HG02840 (cell line): ENCODE measurements around the gene ASAP2.

Source experiments
- ATAC-seq: cut with Tn5 transposase; IDR thresholded peaks from one replicate; pipeline ENCODE4 v1.9.1; 2021; ENCODE audit warnings: mild to moderate bottlenecking, moderate library complexity, moderate number of reproducible peaks; ENCODE audit not compliant: unreplicated experiment, low FRiP score

ASAP2 gene

GRCh38 chr2:9229470-9229820 lies 22.8 kb downstream of the ASAP2 start:
- no peak for ATAC-seq

GRCh38 chr2:9230051-9230802 lies 23.6 kb downstream of the ASAP2 start:
- no peak for ATAC-seq

GRCh38 chr2:9230881-9231280 lies 24.3 kb downstream of the ASAP2 start:
- ATAC-seq = no peak

DNA sequence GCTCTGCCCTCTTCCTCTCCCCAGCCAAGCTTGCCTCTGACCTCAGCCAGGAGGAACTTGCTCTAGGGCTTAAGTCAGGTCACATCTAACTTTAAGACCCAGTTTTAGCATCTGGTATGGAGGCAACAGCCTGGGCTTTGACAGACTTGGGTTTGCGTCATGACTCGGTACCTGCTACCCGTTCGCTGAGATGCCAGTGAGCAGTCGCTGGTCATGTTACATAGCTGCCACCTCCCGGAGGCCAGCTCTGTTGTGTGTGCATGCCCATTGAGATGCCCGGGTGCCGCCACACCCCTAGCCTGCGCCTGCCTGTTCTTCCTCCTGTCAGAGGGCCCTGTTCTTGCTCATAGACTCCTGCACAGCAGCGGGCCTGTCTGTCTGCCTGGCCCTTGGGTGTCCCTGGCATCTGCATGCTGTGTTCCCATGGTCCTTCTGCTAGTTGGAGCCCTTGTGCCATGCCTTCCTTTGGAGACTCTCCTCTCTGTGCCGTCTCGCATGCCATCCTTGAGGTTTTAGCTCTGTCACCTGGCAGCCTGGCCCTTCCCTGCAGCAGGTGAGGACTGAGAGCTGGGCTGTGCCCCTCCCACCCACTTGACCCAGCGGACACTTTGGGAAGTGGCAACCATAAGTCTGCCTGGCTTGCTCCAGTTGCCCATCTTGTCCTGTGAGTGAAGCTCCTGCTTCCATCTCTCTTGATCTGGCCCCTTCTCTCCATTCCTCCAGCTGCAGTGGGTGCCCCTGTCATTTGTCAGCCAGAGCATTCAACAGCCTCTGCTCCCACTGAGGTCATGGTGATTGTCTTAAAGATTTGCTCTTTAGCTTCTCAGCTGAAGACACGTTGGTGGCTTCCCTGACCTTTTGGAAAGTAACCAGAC lies 24.9 kb downstream of the ASAP2 start:
- no peak for ATAC-seq

- ATAC-seq = no peak
These were observed 25.5 kb downstream of the ASAP2 start for GRCh38 chr2:9232166-9232479.

- no peak for ATAC-seq
These were observed 26.3 kb downstream of the ASAP2 start for GRCh38 chr2:9232886-9233285.

GRCh38 chr2:9234680-9235146 lies 28.1 kb downstream of the ASAP2 start:
- ATAC-seq = no peak

GRCh38 chr2:9235147-9236044 lies 28.8 kb downstream of the ASAP2 start:
- no peak for ATAC-seq

DNA sequence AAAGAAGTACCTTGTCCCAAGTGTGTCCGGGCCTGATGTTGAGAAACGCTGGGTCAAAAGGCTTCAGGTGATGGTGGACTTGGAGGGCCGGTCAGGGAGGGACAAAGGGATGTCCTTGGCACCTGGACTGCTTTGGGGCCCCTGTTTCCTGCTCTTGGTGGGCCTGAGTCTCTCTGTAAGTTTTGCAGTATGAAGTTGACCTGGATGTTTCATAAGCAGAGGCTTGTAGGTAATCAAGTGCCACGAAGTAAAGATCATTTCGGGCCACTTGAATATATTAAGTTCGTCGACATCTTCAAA lies 29.4 kb downstream of the ASAP2 start:
- ATAC-seq = no peak

DNA sequence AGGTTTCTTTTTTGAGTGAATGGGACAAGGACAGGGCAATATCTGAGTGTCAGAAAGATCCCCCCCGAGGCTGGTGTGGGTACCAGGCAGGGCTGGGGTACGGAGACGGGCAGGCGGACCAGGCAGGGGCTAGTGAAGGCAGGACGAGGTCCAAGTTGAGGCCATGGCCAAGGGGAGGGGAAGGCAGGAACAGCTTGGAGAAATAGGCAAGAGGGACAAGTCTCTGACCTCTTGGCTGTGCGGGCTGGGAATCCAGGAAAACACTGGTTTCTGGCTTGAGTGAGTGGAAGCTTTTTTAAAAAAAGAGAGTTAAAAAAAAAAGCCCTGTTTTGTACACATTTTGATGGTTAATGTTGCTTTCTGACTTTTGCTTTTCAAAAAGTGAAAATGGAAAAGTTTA lies 30.3 kb downstream of the ASAP2 start:
- no peak for ATAC-seq

GRCh38 chr2:9237831-9238230 lies 31.2 kb downstream of the ASAP2 start:
- ATAC-seq = no peak

GRCh38 chr2:9238591-9239326 lies 32.1 kb downstream of the ASAP2 start:
- no peak for ATAC-seq

DNA sequence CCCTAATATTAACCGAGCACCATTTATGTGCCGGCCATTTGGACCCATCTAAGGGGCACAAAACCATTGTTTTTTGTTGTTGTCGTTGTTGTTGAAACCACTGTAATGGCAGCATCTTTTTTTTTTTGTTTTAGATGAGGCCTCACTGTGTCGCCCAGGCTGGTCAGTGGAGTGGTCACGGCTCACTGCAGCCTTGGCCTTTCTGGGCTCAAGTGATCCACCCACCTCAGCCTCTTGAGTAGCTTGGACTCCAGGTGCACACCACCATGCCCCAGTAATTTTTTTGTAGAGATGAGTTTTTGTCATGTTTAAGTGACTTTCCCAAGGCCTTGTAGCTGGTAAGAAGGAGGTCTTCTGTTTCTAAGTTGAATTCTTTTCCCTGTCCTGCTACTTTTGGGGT lies 33.0 kb downstream of the ASAP2 start:
- no peak for ATAC-seq

DNA sequence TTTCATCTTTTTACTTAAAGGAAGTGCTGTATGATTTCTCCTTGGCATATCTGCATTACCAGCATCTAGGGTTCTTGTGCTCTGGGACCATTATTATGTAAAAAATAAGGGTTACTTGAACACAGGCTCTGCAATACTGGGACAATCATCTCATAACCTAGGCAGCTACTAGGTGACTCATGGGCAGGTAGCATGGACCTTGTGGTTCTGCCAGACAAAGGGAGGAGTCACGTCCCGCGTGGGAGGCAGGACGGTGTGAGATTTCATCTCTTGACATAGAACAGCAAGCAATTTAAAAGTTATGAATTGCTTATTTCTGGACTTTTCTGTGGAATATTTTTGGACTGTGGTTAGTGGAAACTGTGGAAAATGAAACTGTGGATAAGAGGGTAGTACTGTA lies 34.1 kb downstream of the ASAP2 start:
- no peak for ATAC-seq

- no peak for ATAC-seq
These were observed 34.6 kb downstream of the ASAP2 start for GRCh38 chr2:9241233-9241632.

DNA sequence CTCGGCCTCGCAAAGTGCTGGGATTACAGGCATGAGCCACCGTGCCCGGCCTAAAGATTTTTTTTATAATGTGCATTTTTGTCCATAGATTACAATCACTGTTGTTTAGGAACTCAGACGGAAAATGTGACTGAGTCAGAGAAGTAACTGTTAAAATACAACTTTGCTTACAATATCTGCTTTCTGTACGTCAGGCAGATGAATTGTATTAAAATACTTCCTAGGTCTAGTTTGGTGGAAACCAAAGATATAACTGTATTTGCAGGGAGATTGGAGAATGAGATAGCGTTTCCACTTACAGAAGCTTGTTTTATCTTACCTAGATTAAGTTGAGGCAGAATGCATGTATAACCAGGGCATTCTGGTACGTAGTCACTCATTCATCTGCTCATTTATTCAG lies 36.7 kb downstream of the ASAP2 start:
- ATAC-seq = no peak

DNA sequence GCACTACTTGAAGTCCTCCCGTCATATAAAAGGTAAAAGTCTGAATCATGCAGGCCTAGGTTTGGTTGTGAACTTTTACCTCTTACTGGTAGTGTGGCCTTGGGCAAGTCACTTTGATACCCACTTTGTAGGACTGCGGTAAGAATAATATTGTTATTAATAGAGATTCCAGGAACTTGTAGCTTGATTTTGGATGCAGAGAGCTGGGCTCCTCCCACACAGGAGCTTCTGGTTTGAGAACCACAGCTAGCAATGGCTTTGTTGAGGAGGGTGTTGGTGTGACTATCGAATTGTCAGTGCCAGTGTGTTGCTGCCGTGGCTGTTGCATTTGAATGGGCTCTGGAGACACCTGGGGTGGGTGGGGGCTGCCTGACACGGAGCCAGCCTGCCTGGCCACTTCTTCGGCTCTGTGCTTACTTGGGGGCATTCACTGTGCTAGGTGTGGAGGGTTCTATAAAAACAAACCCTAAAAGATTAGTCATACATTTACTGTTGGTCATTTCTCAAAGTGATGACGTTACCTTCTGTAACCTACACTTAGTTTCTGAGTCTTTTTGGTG lies 38.5 kb downstream of the ASAP2 start:
- ATAC-seq = no peak

DNA sequence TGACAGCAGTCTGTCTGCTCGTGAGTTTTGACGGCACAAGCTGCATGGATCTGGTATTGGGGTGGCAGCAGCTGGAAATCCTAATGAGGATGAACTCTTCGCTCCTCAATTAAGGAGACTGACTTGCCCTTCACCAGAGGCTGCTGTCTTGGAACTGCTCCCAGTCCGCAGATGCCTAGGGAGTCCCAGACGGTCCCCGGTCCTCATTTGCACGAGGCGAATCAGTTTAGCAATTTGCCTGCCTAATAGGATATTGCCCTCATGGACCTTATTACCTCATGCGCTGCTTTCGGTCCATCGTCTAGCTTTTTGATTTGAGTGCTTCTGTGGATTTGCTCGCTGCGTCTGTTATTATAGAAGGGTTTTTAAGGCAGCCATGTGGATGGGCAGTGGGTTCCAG lies 40.6 kb downstream of the ASAP2 start:
- ATAC-seq = no peak

- no peak for ATAC-seq
These were observed 41.2 kb downstream of the ASAP2 start for GRCh38 chr2:9247786-9248185.

DNA sequence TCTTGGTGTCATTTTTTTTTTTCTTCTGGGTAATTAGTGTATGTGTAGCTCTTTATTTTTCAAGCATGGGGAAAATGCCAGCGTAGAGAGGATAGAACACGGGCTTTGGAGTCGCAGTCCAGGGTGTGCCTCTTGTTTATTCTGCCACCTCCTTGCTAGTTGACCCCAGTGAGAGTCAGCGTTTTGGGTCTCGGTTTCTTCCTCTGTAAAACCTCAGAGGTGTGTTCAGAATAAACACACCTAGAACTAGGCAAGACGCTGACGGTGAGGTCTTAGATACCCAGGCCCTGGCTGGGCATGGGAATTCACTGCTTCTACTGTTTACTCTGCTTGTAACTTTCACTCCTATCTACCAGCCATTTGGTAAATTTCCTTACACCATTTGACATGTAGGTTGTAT lies 41.8 kb downstream of the ASAP2 start:
- ATAC-seq = no peak
